Measurements from ENCODE around the gene PIGQ. TPM values are rescaled to one million over a fixed set of nuclear protein-coding genes. Genes with fewer than 3 reads are reported as not detected.
A peak's percentile ranks its signal among the peaks of the same experiment; 100 is the strongest.

PIGQ gene
- total and polyA plus RNA-seq, 3 donors from 2014 or later, result 80.5 to 123 (median 95.4) TPM

GRCh38 chr16:523097-523741, 46.5 kb upstream of the PIGQ start:
- H3K9me3 ChIP-seq, result no peaks in the 10 kb centered on the region
- no peak for TF ChIP-seq POLR2A (IDR thresholded peaks at IDR 0.05)
- TF ChIP-seq CTCF (IDR thresholded peaks at IDR 0.05), result no peak
- H3K4me1 ChIP-seq, result peaks cover 12% of the 10 kb centered on the region
- no peak for DNase-seq
- WGBS, 2 donors, result 89 to 94% methylated on average over 12 to 22 of the region's 22 CpGs
- H3K27me3 ChIP-seq, result no peaks in the 10 kb centered on the region
- no peak overlapping the region for H3K27ac ChIP-seq
- H3K4me3 ChIP-seq, result no peak overlapping the region
- no peaks in the 10 kb centered on the region for H3K36me3 ChIP-seq (ENCODE audit: low read depth, missing control alignments)
- intact Hi-C loops (cut with DNase I; ENCODE audit: low total_unique reads), result no loop called here

DNA sequence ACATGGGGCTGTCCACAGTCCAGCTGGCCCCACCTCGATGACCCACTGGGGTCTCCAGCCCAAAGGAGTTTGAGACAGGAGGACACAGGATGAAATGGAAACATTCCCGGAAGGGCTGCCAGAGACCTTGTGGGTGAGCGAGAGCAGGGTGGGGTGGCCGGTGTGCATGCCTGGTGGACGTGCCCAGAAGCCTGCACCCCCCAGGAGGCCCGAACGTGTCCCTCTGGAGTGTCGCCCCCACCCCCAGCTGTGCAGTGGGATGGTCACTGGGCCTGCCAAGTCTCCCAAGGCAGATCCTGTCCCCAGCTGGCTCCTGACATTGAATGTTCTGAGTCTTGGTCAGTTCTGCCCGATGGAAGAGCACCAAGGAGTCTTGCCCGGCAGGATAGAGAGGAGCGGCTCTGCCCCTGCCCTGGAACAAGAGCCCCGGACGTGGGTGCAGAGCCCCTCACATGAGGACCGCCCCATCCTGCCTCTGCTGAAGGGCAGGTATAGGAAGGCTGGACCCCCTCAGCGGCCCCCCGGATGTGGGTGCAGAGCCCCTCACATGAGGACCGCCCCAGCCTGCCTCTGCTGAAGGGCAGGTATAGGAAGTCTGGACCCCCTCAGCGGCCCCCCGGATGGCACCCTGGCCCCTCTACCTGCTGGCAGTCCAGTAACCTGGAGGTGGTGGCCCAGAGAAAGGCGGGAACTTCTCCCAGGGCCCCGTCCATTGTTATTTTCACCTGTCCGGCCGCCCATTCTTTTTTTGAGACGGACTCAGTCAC, 45.3 kb upstream of the PIGQ start:
- H3K27ac ChIP-seq, result no peak overlapping the region
- 68 to 80% methylated on average over 8 to 24 of the region's 24 CpGs for WGBS, 2 donors
- intact Hi-C loops (cut with DNase I; ENCODE audit: low total_unique reads), result no loop called here

GRCh38 chr16:525123-525519, 44.6 kb upstream of the PIGQ start:
- intact Hi-C loops (cut with DNase I; ENCODE audit: low total_unique reads), result no loop called here
- peaks cover 26% of the 10 kb centered on the region for H3K4me1 ChIP-seq

More for the DNA sequence above, 45.3 kb upstream of the PIGQ start:
- Histone ChIP-seq H3K4me1 (peaks cover 22% of the 10 kb centered on the region), H3K27me3 (no peaks in the 10 kb centered on the region), H3K36me3 (ENCODE audit: low read depth, missing control alignments) (no peaks in the 10 kb centered on the region), H3K9me3 (no peaks in the 10 kb centered on the region), H3K4me3 (no peak overlapping the region)
- DNase-seq, result no peak
- TF ChIP-seq CTCF (IDR thresholded peaks at IDR 0.05) (no peak), POLR2A (IDR thresholded peaks at IDR 0.05) (no peak)

DNA sequence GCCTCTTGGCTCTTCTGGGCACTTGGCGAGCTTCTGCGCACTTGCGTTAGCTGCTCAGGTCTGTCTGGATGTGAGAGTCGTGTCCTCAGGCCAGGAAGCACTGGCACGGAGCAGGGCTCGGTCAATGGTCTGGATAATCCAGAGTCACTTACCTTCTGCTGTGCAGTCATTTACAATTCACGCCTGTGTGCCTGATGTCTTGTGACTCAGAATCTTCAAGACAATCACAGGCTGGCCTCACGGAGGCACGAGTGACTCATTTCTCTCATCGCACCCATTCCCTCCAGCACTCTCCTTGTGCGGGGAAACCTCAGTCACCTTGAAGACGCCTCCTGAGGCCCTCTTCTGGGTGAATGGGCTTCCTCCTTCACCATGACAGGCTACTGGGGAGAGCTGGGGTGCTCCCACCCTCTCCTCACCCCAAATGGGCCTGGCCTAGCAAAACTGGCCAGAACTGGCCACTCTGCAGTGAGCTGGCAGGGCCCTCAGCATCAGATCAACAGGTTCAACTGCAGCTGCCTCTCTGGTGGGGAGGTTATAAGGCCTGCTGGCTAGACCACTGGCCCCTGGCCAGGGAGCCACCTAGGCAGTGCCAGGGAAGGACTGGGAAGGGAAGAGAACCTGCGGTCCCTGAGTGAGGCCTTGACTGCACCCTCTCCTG, 44.1 kb upstream of the PIGQ start:
- Histone ChIP-seq H3K9me3 (no peaks in the 10 kb centered on the region), H3K4me3 (peak overlapping the region in 1 of 2 donors; percentile 76), H3K27ac (peak overlapping the region in 1 of 2 donors; percentile 98), H3K27me3 (no peaks in the 10 kb centered on the region), H3K36me3 (ENCODE audit: low read depth, missing control alignments) (no peaks in the 10 kb centered on the region), H3K4me1 (peaks cover 26% of the 10 kb centered on the region)
- no peak for DNase-seq
- 70 to 81% methylated on average over 13 of the region's 13 CpGs for WGBS, 2 donors
- intact Hi-C loops (cut with DNase I; ENCODE audit: low total_unique reads), result no loop called here
- TF ChIP-seq POLR2A (IDR thresholded peaks at IDR 0.05), result no peak
- TF ChIP-seq CTCF (IDR thresholded peaks at IDR 0.05), result no peak

More at GRCh38 chr16:525123-525519, 44.6 kb upstream of the PIGQ start:
- TF ChIP-seq CTCF (IDR thresholded peaks at IDR 0.05) (no peak), POLR2A (IDR thresholded peaks at IDR 0.05) (no peak)
- Histone ChIP-seq H3K4me3 (no peak overlapping the region), H3K9me3 (no peaks in the 10 kb centered on the region), H3K27ac (no peak overlapping the region), H3K27me3 (no peaks in the 10 kb centered on the region), H3K36me3 (ENCODE audit: low read depth, missing control alignments) (no peaks in the 10 kb centered on the region)
- no peak for DNase-seq
- WGBS, 2 donors, result 90 to 93% methylated on average over 8 of the region's 8 CpGs

All from testis (tissue), 3 donors.